GM19372 (cell line): ENCODE measurements around the gene SLC2A6.

Source experiments
- ATAC-seq: cut with Tn5 transposase; IDR thresholded peaks from one replicate; pipeline ENCODE4 v1.9.1; 2021; ENCODE audit warnings: mild to moderate bottlenecking, low read depth, moderate library complexity; ENCODE audit not compliant: unreplicated experiment

The SLC2A6 gene

GRCh38 chr9:133496861-133497842 is 18.3 kb upstream of the SLC2A6 start:
- no peak for ATAC-seq

GRCh38 chr9:133495327-133496293 is 16.7 kb upstream of the SLC2A6 start:
- no peak for ATAC-seq

- no peak for ATAC-seq
These were observed 15.9 kb upstream of the SLC2A6 start for GRCh38 chr9:133494636-133495326.

- no peak for ATAC-seq
These were observed 15.1 kb upstream of the SLC2A6 start for GRCh38 chr9:133493845-133494540.

- ATAC-seq = no peak
These were observed 14.5 kb upstream of the SLC2A6 start for GRCh38 chr9:133493428-133493827.

GRCh38 chr9:133492061-133493021 is 13.4 kb upstream of the SLC2A6 start:
- ATAC-seq = no peak

- no peak for ATAC-seq
These were observed 12.7 kb upstream of the SLC2A6 start for GRCh38 chr9:133491656-133491925.

- no peak for ATAC-seq
These were observed 12.2 kb upstream of the SLC2A6 start for GRCh38 chr9:133490865-133491655.

GRCh38 chr9:133490201-133490681 is 11.3 kb upstream of the SLC2A6 start:
- no peak for ATAC-seq

GRCh38 chr9:133489253-133490190 is 10.6 kb upstream of the SLC2A6 start:
- no peak for ATAC-seq

- ATAC-seq = no peak
These were observed 9.9 kb upstream of the SLC2A6 start for GRCh38 chr9:133488686-133489252.

GRCh38 chr9:133487331-133487725 is 8.4 kb upstream of the SLC2A6 start:
- ATAC-seq = no peak

GRCh38 chr9:133485531-133486260 is 6.8 kb upstream of the SLC2A6 start:
- no peak for ATAC-seq

GRCh38 chr9:133484671-133485437 is 6.0 kb upstream of the SLC2A6 start:
- no peak for ATAC-seq

GRCh38 chr9:133483611-133484010 is 4.7 kb upstream of the SLC2A6 start:
- ATAC-seq = no peak
